Keratinocyte (primary cell): Measurements from ENCODE around the gene PDE10A. TPM values are rescaled to one million over a fixed set of nuclear protein-coding genes. Genes with fewer than 3 reads are reported as not detected.

Source experiments
- DNase-seq: peaks from one replicate; pipeline ENCODE4 v3.0.0-alpha.2; 2011; ENCODE audit warnings: low read depth, missing footprints, low spot score
- FAIRE-seq: peaks from 2 replicates; lab custom pipeline; 2011; peaks lifted over from hg19 to GRCh38; lab: Jason Lieb, UNC
- H2AFZ ChIP-seq: 2 replicates; pipeline ENCODE4 v1.6.0; 2012; ENCODE audit warnings: low read length, control low read depth, inconsistent platforms; ENCODE audit not compliant: control insufficient read depth
- H3K27ac ChIP-seq: 2 replicates; pipeline ENCODE4 v1.5.1; 2011; ENCODE audit warnings: low read length; ENCODE audit not compliant: control insufficient read depth, insufficient read depth
- H3K27me3 ChIP-seq: 3 replicates; pipeline ENCODE4 v1.6.0; 2011; ENCODE audit warnings: low read length; ENCODE audit not compliant: control insufficient read depth, insufficient read depth; ENCODE audit errors: extremely low read depth
- H3K36me3 ChIP-seq, 2 experiments: 2 replicates in 1 of 2; 3 replicates in 1 of 2; pipeline ENCODE4 v1.5.1; 2011; ENCODE audit warnings: low read length in 2 of 2, mild to moderate bottlenecking in 1 of 2; ENCODE audit not compliant: control insufficient read depth in 2 of 2, insufficient read depth in 2 of 2; ENCODE audit errors: extremely low read depth in 1 of 2
- H3K4me1 ChIP-seq: 3 replicates; pipeline ENCODE4 v1.5.1; 2011; ENCODE audit warnings: low read length; ENCODE audit not compliant: control insufficient read depth, insufficient read depth; ENCODE audit errors: extremely low read depth
- H3K4me2 ChIP-seq: 3 replicates; pipeline ENCODE4 v1.6.0; 2011; ENCODE audit warnings: low read depth, low read length; ENCODE audit not compliant: control insufficient read depth, insufficient read depth; ENCODE audit errors: extremely low read depth
- H3K4me3 ChIP-seq, 3 experiments: fragments of 200-600 bp in 1 of 3; sonication (generic) in 1 of 3; 2 replicates in 2 of 3; 3 replicates in 1 of 3; pipeline ENCODE4 v1.5.1; 2011 to 2016; ENCODE audit warnings: low read length in 3 of 3, mild to moderate bottlenecking in 3 of 3, control low read depth in 2 of 3, inconsistent platforms in 1 of 3, low read depth in 1 of 3, mixed read lengths in 1 of 3, mixed run types in 1 of 3, moderate library complexity in 1 of 3; ENCODE audit not compliant: control insufficient read depth in 2 of 3, insufficient read depth in 2 of 3; ENCODE audit errors: extremely low read depth in 1 of 3
- H3K79me2 ChIP-seq: 2 replicates; pipeline ENCODE4 v1.6.0; 2012; ENCODE audit warnings: low read length; ENCODE audit not compliant: control insufficient read depth, insufficient read depth
- H3K9ac ChIP-seq: 3 replicates; pipeline ENCODE4 v1.6.0; 2011; ENCODE audit warnings: low read length; ENCODE audit not compliant: control insufficient read depth, insufficient read depth; ENCODE audit errors: extremely low read depth
- H3K9me1 ChIP-seq: 3 replicates; pipeline ENCODE4 v1.6.0; 2011; ENCODE audit warnings: low read length; ENCODE audit not compliant: control insufficient read depth, insufficient read depth; ENCODE audit errors: extremely low read depth
- H3K9me3 ChIP-seq: 2 replicates; pipeline ENCODE4 v1.5.1; 2012; ENCODE audit warnings: low read depth, low read length; ENCODE audit not compliant: control insufficient read depth
- H4K20me1 ChIP-seq: 3 replicates; pipeline ENCODE4 v1.6.0; 2011; ENCODE audit warnings: low read length; ENCODE audit not compliant: control insufficient read depth, insufficient read depth; ENCODE audit errors: extremely low read depth
- CTCF ChIP-seq, 3 experiments: IDR thresholded peaks in 1 of 3; conservative IDR thresholded peaks in 1 of 3; optimal IDR thresholded peaks in 1 of 3; 2 replicates in 2 of 3; 3 replicates in 1 of 3; pipeline versions ENCODE3 to v1.5.1; 2011; ENCODE audit warnings: low read length in 3 of 3, mild to moderate bottlenecking in 3 of 3, moderate library complexity in 2 of 3, control low read depth in 1 of 3, inconsistent platforms in 1 of 3; ENCODE audit not compliant: insufficient read depth in 2 of 3; ENCODE audit errors: extremely low read depth in 1 of 3
- EZH2 ChIP-seq: IDR thresholded peaks from one replicate; pipeline ENCODE4 v1.6.1; 2012; ENCODE audit warnings: inconsistent platforms, mild to moderate bottlenecking, low read length, moderate library complexity
- dilution Hi-C: fragments of 300-500 bp; cut with MboI; formaldehyde crosslinking; loops from one replicate; pipeline ENCODE4 v1.7.0; 2020; ENCODE audit warnings: low sequenced_read_pairs; ENCODE audit not compliant: extremely low pct_ligation_motif_present
- polyA plus RNA-seq, 5 experiments: library from polyadenylated mRNA; depleted of rRNA in 3 of 5; stranded (reverse) in 3 of 5; stranded (forward) in 1 of 5; unstranded in 1 of 5; fragments of >200 nt; gene quantifications; 1 replicate in 1 of 5; 2 replicates in 3 of 5; 3 replicates in 1 of 5; pipeline versions ENCODE4 v1.2.1 to v1.2.3, GENCODE V29; 2011 to 2012; ENCODE audit warnings: missing spikeins in 2 of 5, low read depth in 1 of 5, low replicate concordance in 1 of 5

The PDE10A gene
- polyA plus RNA-seq, 1 donor (not counting 4 experiments of a cell fraction or from before 2014, with no cell fraction given), result not detected

DNA sequence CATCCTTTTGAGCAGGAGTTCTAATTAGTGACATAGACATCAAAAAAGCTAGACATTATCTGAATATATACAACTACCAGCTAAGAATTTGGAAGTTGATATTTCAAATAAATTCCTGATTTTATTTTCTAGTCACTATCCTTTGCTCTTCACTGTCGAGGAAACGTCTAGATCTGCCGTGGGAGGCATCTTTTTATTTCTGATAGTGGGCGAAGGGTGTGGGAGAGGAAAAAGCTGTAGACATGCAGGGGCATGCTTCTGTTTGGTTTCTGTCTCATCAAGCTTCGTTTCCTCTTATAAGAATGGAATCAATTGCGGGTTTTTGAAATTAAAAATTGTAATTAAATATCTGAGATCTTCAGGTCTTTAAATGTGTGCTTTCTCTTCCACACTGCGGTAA lies 337.4 kb downstream of the PDE10A start:
- FAIRE-seq (no peak), DNase-seq (no peak)
- H3K9me3 ChIP-seq, result no peaks in the 10 kb centered on the region
- H3K9me1 ChIP-seq, result no peaks in the 10 kb centered on the region
- no peaks in the 10 kb centered on the region for H4K20me1 ChIP-seq
- no peaks in the 10 kb centered on the region for H3K79me2 ChIP-seq
- H3K4me1 ChIP-seq, result no peaks in the 10 kb centered on the region
- H3K9ac ChIP-seq, result no peak overlapping the region
- TF ChIP-seq EZH2 (no peak), CTCF (optimal IDR thresholded peaks at IDR 0.05 in 1 of 3, IDR thresholded peaks at IDR 0.05 in 1 of 3, conservative IDR thresholded peaks at IDR 0.05 in 1 of 3; ENCODE audit: extremely low read depth in 1 of 3, insufficient read depth in 2 of 3, low read length in 3 of 3) (no peak)
- no peak overlapping the region for H3K27ac ChIP-seq
- no peak overlapping the region for H3K4me2 ChIP-seq
- H3K36me3 ChIP-seq, result no peaks in the 10 kb centered on the region
- dilution Hi-C loops, result no loop called here
- H3K4me3 ChIP-seq, result no peak overlapping the region
- H2AFZ ChIP-seq, result no peak overlapping the region
- no peaks in the 10 kb centered on the region for H3K27me3 ChIP-seq

DNA sequence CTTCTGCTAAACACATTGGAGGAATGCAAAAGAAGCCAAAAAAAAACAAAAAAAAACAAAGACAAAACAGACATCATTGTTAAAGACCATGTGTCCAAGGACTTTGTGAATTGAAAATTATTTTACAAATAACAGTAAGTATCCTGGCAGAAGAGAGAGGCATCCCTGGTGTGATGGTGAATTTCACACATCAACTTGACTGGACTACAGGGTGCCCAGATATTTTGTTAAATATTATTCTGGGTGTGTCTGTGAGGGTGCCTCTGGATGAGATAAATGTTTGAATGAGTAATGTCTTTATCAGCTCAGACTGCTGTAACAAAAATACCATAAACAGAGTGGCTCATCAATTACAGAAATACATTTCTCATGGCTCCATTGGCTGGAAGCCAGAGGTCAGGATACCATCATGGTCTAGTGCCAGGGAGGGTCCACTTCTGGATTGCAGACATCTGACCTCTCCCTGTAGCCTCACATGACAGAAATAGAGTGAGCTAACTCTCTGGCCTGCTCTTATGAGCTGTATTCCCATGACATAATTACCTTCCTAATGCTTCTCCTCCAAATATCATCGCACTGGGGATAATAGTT lies 341.4 kb downstream of the PDE10A start:
- Histone ChIP-seq H3K9me1 (no peaks in the 10 kb centered on the region), H3K9ac (no peak overlapping the region), H2AFZ (no peak overlapping the region), H3K9me3 (no peaks in the 10 kb centered on the region), H3K79me2 (no peaks in the 10 kb centered on the region), H3K4me1 (no peaks in the 10 kb centered on the region), H4K20me1 (no peaks in the 10 kb centered on the region), H3K27ac (no peak overlapping the region), H3K36me3 (no peaks in the 10 kb centered on the region), H3K4me2 (no peak overlapping the region), H3K4me3 (no peak overlapping the region), H3K27me3 (no peaks in the 10 kb centered on the region)
- FAIRE-seq (no peak), DNase-seq (no peak)
- dilution Hi-C loops, result no loop called here
- TF ChIP-seq EZH2 (no peak), CTCF (optimal IDR thresholded peaks at IDR 0.05 in 1 of 3, IDR thresholded peaks at IDR 0.05 in 1 of 3, conservative IDR thresholded peaks at IDR 0.05 in 1 of 3; ENCODE audit: extremely low read depth in 1 of 3, insufficient read depth in 2 of 3, low read length in 3 of 3) (no peak)
